ENCODE results near the gene ATP6V1G1.

DNA sequence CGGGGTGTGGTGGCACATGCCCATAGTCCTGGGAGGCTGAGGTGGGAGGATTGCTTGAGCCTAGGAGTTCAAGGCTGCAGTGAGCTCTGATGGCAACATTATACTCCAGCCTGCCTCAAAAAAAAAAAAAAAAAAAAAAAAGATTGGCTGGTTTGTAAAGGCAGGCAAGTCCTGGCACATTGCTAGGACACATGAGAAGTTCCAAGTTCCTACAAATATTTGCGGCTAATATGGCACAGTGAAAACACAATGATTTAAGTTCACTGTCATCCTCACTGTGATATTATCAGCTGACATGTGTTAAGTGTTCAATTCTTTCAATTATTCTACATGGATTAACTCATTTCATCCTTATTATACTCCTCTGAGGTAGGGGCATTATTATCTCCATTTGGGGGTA is 43.6 kb downstream of the ATP6V1G1 start:
- TF ChIP-seq, protein P1, sequence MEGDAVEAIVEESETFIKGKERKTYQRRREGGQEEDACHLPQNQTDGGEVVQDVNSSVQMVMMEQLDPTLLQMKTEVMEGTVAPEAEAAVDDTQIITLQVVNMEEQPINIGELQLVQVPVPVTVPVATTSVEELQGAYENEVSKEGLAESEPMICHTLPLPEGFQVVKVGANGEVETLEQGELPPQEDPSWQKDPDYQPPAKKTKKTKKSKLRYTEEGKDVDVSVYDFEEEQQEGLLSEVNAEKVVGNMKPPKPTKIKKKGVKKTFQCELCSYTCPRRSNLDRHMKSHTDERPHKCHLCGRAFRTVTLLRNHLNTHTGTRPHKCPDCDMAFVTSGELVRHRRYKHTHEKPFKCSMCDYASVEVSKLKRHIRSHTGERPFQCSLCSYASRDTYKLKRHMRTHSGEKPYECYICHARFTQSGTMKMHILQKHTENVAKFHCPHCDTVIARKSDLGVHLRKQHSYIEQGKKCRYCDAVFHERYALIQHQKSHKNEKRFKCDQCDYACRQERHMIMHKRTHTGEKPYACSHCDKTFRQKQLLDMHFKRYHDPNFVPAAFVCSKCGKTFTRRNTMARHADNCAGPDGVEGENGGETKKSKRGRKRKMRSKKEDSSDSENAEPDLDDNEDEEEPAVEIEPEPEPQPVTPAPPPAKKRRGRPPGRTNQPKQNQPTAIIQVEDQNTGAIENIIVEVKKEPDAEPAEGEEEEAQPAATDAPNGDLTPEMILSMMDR (IDR thresholded peaks at IDR 0.05; ENCODE audit: poor library complexity, severe bottlenecking) = no peak
- TF ChIP-seq MXI1 (conservative IDR thresholded peaks at IDR 0.05; ENCODE audit: poor library complexity, severe bottlenecking) (no peak), RAD21 (conservative IDR thresholded peaks at IDR 0.05) (no peak), SMC3 (conservative IDR thresholded peaks at IDR 0.05; ENCODE audit: poor library complexity) (no peak), EZH2 (IDR thresholded peaks at IDR 0.05; ENCODE audit: borderline replicate concordance, insufficient read depth, low read length, poor library complexity, severe bottlenecking) (no peak), EP300 (conservative IDR thresholded peaks at IDR 0.05; ENCODE audit: poor library complexity, severe bottlenecking) (no peak), TAF1 (IDR thresholded peaks at IDR 0.05; ENCODE audit: low read depth) (no peak)

All from neural cell (in vitro differentiated cells).